Measurements from ENCODE around the gene FAM83F.

The FAM83F gene

DNA sequence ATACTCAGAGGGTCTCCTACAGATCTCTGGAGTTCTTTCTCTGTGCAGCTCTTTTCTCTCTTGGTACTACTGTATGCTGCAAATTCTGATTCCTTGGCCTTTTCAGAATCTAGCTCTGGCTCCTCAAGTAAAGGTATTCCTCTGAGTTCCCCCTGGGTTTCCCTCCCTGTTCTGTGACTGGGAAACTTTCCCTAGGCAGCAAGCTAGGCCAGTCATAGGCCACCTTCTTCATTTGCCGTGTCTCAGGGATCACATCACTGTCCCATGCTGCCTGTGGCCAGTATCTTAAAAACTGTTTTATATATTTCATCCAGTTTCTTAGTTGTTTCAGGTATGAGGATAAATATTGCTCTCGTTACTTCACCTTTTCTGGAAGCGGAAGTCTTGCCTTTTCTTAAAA is 71.2 kb downstream of the FAM83F start:
- DNase-seq (ENCODE audit: low read depth) = no peak

DNA sequence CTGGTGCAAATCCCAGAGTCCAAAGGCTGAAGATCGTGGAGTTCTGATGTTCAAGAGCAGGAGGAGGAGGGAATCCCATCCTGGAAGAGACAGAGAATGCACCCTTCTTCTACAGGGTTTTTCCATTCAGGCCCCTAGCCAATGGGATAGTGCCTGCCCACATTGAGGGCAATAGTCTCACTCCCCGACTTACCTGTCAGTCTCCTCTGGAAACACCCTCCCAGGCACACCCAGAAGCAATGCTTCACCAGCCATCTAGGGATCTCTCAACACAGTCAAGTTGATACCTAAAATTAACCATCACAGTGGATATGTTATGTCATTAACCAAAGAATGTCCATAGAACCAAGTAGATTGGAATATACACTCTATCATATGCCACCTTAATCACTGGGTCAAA is 72.9 kb downstream of the FAM83F start:
- no peak for DNase-seq (ENCODE audit: low read depth)

DNA sequence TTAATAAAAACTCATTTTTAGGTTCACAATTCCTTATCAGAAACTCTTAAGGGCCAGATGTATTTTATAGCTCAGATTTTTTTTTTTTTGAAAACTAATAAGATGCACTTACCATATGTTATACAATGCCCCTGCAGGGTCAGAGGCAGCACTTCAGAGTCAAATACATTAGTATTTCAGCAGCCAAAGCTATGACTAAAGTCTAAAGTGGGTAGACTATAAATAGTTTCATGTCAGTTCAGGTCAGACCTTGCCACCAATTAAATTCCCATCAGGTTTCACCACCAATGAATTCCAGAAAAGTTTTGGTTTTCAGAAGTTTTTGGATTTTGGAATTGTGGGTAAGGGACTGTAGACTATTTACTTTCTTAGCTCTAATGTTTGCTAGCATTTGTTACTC is 75.9 kb downstream of the FAM83F start:
- no peak for DNase-seq (ENCODE audit: low read depth)

DNA sequence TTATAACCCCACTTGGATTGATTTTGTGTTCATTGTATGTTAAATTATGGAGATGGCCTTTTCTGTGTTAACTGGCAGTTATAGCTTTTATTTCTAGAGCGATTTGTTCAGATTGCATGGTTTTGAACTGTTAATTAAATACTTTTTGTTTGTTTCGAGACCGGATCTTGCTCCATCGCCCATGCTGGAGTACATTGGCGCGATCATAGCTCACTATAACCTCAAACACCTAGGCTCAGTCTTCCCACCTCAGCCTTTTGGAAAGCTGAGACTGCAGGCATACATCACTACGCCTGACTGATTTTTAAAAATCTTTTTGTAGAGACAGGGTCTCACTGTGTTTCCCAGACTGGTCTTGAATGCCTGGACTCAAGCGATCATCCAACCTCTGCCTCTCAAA is 77.0 kb downstream of the FAM83F start:
- no peak for DNase-seq (ENCODE audit: low read depth)

DNA sequence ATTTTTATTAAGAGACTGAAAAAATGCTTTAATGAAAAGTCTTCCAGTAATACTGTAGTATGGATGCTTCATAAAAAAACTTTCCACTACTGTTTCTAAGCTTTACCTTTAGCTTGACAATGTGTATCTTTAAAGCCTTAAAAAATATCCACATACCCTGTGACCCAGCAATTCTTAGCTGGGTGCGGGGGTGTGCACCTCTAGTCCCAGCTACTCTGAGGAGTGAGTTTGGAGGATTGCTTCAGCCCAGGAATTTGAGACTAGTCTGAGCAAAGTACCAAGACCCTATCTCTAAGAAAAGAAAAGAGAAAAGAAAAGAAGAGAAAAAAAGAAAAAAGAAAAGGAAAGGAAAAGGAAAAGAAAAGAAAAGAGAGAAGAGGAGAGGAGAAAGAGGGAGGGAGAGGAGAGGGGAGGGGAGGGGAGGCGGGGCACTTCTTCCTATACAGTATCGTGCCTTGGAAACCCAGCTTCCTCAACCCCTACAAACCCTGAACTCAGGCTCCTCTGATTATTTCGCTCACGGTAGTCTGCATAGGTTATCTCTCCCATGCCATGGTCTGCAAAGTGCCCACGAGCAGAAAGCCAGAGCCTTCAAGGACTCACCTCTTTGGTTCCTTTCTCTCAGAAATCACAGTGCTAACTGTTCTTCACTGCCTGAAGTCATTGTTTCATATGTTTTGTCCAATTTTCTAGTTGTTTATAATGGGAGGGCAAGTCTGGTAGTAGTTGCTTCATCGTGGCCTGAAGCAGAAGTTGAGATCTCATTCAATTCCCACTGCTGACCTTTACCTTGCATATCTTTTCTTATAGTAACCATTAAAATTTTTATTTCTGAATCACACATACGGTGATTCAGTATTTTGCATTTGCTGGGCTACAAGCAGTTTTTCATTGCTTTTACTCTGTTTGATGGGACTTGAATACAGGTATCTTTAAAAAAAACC is 82.2 kb downstream of the FAM83F start:
- DNase-seq (ENCODE audit: low read depth) = no peak

DNA sequence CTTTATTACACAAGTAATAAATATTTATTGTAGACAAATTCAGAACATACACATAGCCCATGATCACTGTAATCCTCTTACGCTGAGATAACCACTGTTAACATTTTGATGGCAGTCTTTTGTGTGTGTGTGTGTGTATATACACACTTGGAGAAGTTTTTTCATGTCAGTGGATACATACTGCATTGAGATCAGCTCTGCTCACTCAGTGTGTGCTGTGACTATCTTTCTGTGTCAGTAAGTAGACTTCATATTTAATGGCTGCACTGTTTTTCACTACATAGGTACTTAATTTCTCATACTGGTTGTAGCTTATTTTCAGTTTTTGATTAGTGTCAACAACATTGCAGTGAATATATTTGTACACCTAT is 82.9 kb downstream of the FAM83F start:
- no peak for DNase-seq (ENCODE audit: low read depth)

DNA sequence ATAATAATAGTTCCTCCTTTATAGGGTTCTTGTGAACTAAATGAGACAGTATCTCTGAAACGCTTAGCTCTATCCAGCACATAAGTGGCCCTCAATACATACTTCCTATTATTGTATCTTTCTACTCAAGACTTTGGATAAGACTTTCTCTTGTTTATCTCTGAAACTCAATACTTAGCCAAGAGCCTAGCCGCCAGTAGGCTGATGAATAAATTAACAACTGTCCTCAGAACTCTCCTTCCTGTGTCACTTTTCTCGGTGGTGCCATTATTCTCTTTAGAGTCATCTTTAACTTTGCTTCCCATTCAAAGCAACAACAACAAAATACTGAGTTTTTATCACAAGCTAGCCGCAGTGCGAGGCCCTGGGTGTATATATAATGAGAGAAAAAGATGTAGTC is 86.9 kb downstream of the FAM83F start:
- no peak for DNase-seq (ENCODE audit: low read depth)

DNA sequence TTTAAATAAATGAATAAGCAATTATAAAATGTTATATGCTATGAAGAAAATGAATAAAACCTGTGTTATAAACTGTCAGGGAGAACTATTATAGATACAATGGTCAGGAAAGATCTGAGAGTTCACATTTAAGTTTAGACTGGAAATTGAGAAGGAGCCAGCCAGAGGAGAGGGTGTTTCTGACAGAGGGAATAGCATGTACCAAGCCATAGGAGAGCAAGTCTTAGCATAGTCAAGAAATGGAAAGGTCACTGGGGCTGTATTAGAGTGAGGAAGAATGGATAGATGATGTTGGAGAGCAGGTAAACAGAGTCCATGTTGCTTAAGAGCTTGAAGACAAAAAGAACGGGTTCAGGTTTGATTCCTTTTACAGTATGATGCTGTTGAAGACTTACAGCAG is 87.4 kb downstream of the FAM83F start:
- DNase-seq (ENCODE audit: low read depth) = no peak

DNA sequence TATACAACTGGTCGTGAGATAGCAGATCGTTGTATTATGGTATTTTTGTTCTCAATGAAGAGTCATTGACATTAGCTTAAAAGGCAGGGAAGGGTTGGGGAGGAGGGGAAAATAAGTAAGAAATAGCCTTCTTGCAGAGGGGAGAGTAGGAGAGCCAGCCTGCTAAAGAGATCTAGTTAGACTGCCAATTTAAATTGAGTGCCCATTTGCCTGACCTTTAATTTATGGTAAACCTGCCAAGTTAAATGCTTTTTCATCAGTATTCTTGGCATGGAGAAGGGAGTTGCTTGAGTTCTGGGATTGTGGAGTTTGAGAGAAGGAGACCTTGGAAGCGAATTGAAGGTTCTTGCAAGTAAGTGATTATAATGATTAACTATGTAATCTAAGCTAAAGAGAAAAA is 89.0 kb downstream of the FAM83F start:
- DNase-seq (ENCODE audit: low read depth) = no peak

DNA sequence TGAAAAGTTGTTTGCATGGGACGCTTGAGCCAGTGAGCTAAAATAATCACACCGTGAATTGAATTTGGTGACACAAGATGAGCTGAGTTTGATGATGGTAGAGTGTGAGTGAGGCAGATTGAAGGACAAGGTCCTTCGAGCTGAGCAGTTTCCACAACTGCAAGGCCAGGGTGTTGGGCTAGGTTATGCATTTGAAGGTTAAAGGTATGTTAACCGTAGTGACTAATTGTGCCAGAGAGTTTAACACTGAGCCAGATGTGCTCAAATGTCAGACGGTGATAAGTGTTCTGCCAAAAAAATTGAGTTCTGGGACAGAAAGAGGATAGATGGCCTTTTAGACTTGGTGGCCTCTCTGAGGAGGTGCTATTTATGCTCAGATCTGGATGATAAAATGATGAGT is 89.5 kb downstream of the FAM83F start:
- DNase-seq (ENCODE audit: low read depth) = no peak

DNA sequence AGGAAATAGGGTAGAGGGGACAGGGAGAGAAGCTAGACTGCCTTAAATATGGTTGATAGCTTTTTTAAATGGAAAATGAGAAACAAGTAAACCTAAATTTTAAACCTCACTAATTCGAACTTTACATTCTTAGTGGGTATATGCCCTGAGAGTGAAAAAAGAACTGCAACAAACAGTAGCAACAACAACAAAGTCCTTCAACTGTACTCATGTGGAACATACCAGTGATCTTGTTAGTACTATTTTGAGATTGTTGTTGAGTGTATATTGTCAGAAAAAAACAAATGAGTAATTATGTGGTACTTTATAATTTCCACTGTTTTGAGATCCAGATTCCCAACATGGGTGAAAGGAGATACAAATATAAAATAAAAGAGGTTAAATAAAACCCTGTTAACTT is 94.1 kb downstream of the FAM83F start:
- DNase-seq (ENCODE audit: low read depth) = no peak
